NCI-H82 (cell line): ENCODE results near the gene CTNNBL1.
"Not testable (repeated sequence)": the region's sequence is repeated elsewhere in the genome, so short reads cannot be mapped to it uniquely, and the experiment has no call there.

Experiments
- DNase-seq: peaks from one replicate; lab custom pipeline; 2025; lab: John Stamatoyannopoulos, UW

The CTNNBL1 gene

GRCh38 chr20:37711994-37712964, 18.4 kb downstream of the CTNNBL1 start:
- no peak for DNase-seq

- peak; percentile 19 for DNase-seq
Measured at GRCh38 chr20:37713396-37713795, 19.6 kb downstream of the CTNNBL1 start.

- DNase-seq = no peak
Measured at GRCh38 chr20:37714978-37715672, 21.3 kb downstream of the CTNNBL1 start.

GRCh38 chr20:37721751-37722150, 27.9 kb downstream of the CTNNBL1 start:
- no peak for DNase-seq

GRCh38 chr20:37722312-37722711, 28.5 kb downstream of the CTNNBL1 start:
- not testable (repeated sequence) for DNase-seq

GRCh38 chr20:37723668-37724067, 29.8 kb downstream of the CTNNBL1 start:
- DNase-seq = no peak

GRCh38 chr20:37725165-37725564, 31.3 kb downstream of the CTNNBL1 start:
- DNase-seq = no peak

- DNase-seq = no peak
Measured at GRCh38 chr20:37725855-37726254, 32.0 kb downstream of the CTNNBL1 start.

- no peak for DNase-seq
Measured at GRCh38 chr20:37726321-37726720, 32.5 kb downstream of the CTNNBL1 start.

GRCh38 chr20:37726971-37727956, 33.4 kb downstream of the CTNNBL1 start:
- peak; percentile 93 for DNase-seq

GRCh38 chr20:37727957-37728634, 34.3 kb downstream of the CTNNBL1 start:
- no peak for DNase-seq

GRCh38 chr20:37728635-37728983, 34.8 kb downstream of the CTNNBL1 start:
- no peak for DNase-seq

GRCh38 chr20:37729452-37729851, 35.6 kb downstream of the CTNNBL1 start:
- peak; percentile 68 for DNase-seq

GRCh38 chr20:37729909-37730308, 36.1 kb downstream of the CTNNBL1 start:
- DNase-seq = no peak

GRCh38 chr20:37733416-37733815, 39.6 kb downstream of the CTNNBL1 start:
- DNase-seq = no peak

GRCh38 chr20:37734228-37734985, 40.6 kb downstream of the CTNNBL1 start:
- peak; percentile 69 for DNase-seq

GRCh38 chr20:37735541-37735940, 41.7 kb downstream of the CTNNBL1 start:
- DNase-seq = no peak

GRCh38 chr20:37736132-37736531, 42.3 kb downstream of the CTNNBL1 start:
- DNase-seq = no peak

- no peak for DNase-seq
Measured at GRCh38 chr20:37737826-37738420, 44.1 kb downstream of the CTNNBL1 start.

GRCh38 chr20:37741055-37741454, 47.2 kb downstream of the CTNNBL1 start:
- DNase-seq = no peak
